ENCODE results near the gene ASH1L.

ASH1L gene

GRCh38 chr1:155555915-155556314 lies 6.7 kb downstream of the ASH1L start:
- ChIA-PET CTCF (interaction anchor here (0.8 to 1.4 kb wide), 3 partner anchors 14 to 304 kb away, joined by 3 to 4 read pairs (median 3); no protein-coding TSS in a partner anchor), POLR2A (no interaction called here)
- peaks cover 0 to 12% (median 5%) of the 10 kb centered on the region in 4 experiments for H3K36me3 ChIP-seq (ENCODE audit: control insufficient read depth in 4 of 4, insufficient read depth in 4 of 4, low read length in 3 of 4)

GRCh38 chr1:155553349-155553748 lies 9.3 kb downstream of the ASH1L start:
- 67% methylated on average over 2 of the region's 5 CpGs for WGBS (ENCODE audit: insufficient coverage)

More at GRCh38 chr1:155555915-155556314, 6.7 kb downstream of the ASH1L start:
- no peak for DNase-seq
- no peaks in the 10 kb centered on the region for H3K9me3 ChIP-seq (ENCODE audit: control extremely low read depth in 1 of 5, control insufficient read depth in 4 of 5, insufficient read depth in 2 of 5, low read depth in 1 of 5, low read length in 4 of 5)
- no peak overlapping the region for H3K27ac ChIP-seq (ENCODE audit: insufficient read depth in 1 of 2, low read depth in 1 of 2, low read length in 2 of 2, poor library complexity in 1 of 2, severe bottlenecking in 2 of 2)
- H3K27me3 ChIP-seq (replicated peaks in 2 of 5; ENCODE audit: control insufficient read depth in 4 of 5, insufficient read depth in 5 of 5, low read length in 4 of 5), result no peaks in the 10 kb centered on the region
- peaks cover 4 to 17% (median 8%) of the 10 kb centered on the region in 4 experiments for H3K4me1 ChIP-seq (ENCODE audit: control extremely low read depth in 1 of 4, control insufficient read depth in 4 of 4, insufficient read depth in 4 of 4, low read length in 3 of 4)
- H3K4me3 ChIP-seq (ENCODE audit: control insufficient read depth in 1 of 7, extremely low read depth in 1 of 7, insufficient read depth in 4 of 7, low read depth in 2 of 7, low read length in 6 of 7), result no peak overlapping the region

GRCh38 chr1:155548706-155549105 lies 13.9 kb downstream of the ASH1L start:
- Histone ChIP-seq H3K4me1 (ENCODE audit: control extremely low read depth in 1 of 4, control insufficient read depth in 4 of 4, insufficient read depth in 4 of 4, low read length in 3 of 4) (no peaks in the 10 kb centered on the region), H3K4me3 (ENCODE audit: control insufficient read depth in 1 of 7, extremely low read depth in 1 of 7, insufficient read depth in 4 of 7, low read depth in 2 of 7, low read length in 6 of 7) (no peak overlapping the region), H3K9me3 (ENCODE audit: control extremely low read depth in 1 of 5, control insufficient read depth in 4 of 5, insufficient read depth in 2 of 5, low read depth in 1 of 5, low read length in 4 of 5) (no peaks in the 10 kb centered on the region), H3K27me3 (replicated peaks in 2 of 5; ENCODE audit: control insufficient read depth in 4 of 5, insufficient read depth in 5 of 5, low read length in 4 of 5) (no peaks in the 10 kb centered on the region), H3K27ac (ENCODE audit: insufficient read depth in 1 of 2, low read depth in 1 of 2, low read length in 2 of 2, poor library complexity in 1 of 2, severe bottlenecking in 2 of 2) (no peak overlapping the region), H3K36me3 (ENCODE audit: control insufficient read depth in 4 of 4, insufficient read depth in 4 of 4, low read length in 3 of 4) (peaks cover 0 to 2% (median 0%) of the 10 kb centered on the region in 4 experiments)
- no CpG with 5 or more reads among the region's 2 CpGs for WGBS (ENCODE audit: insufficient coverage)
- ChIA-PET POLR2A (interaction anchor here (1.4 kb wide), 1 partner anchor 14 kb away, joined by 3 read pairs; the partner anchor contains the start of gene ASH1L), CTCF (no interaction called here)
- no peak for DNase-seq

More at GRCh38 chr1:155553349-155553748, 9.3 kb downstream of the ASH1L start:
- H3K27me3 ChIP-seq (replicated peaks in 2 of 5; ENCODE audit: control insufficient read depth in 4 of 5, insufficient read depth in 5 of 5, low read length in 4 of 5), result no peaks in the 10 kb centered on the region
- ChIA-PET POLR2A (interaction anchor here (0.7 kb wide), 1 partner anchor 21 kb away, joined by 6 read pairs; no protein-coding TSS in a partner anchor), CTCF (no interaction called here)
- peak overlapping the region in 1 of 2 experiments; percentile 43 for H3K27ac ChIP-seq (ENCODE audit: insufficient read depth in 1 of 2, low read depth in 1 of 2, low read length in 2 of 2, poor library complexity in 1 of 2, severe bottlenecking in 2 of 2)
- peaks cover 0 to 12% (median 5%) of the 10 kb centered on the region in 4 experiments for H3K36me3 ChIP-seq (ENCODE audit: control insufficient read depth in 4 of 4, insufficient read depth in 4 of 4, low read length in 3 of 4)
- peaks cover 0 to 1% (median 0%) of the 10 kb centered on the region in 4 experiments for H3K4me1 ChIP-seq (ENCODE audit: control extremely low read depth in 1 of 4, control insufficient read depth in 4 of 4, insufficient read depth in 4 of 4, low read length in 3 of 4)
- no peak overlapping the region for H3K4me3 ChIP-seq (ENCODE audit: control insufficient read depth in 1 of 7, extremely low read depth in 1 of 7, insufficient read depth in 4 of 7, low read depth in 2 of 7, low read length in 6 of 7)
- no peaks in the 10 kb centered on the region for H3K9me3 ChIP-seq (ENCODE audit: control extremely low read depth in 1 of 5, control insufficient read depth in 4 of 5, insufficient read depth in 2 of 5, low read depth in 1 of 5, low read length in 4 of 5)
- no peak for DNase-seq

GRCh38 chr1:155540000-155540874 lies 22.4 kb downstream of the ASH1L start:
- H3K4me3 ChIP-seq (ENCODE audit: control insufficient read depth in 1 of 7, extremely low read depth in 1 of 7, insufficient read depth in 4 of 7, low read depth in 2 of 7, low read length in 6 of 7), result no peak overlapping the region
- CTCF ChIA-PET, result interaction anchor here (1.6 kb wide), 1 partner anchor 10 kb away, joined by 6 read pairs; no protein-coding TSS in a partner anchor
- H3K27me3 ChIP-seq (replicated peaks in 2 of 5; ENCODE audit: control insufficient read depth in 4 of 5, insufficient read depth in 5 of 5, low read length in 4 of 5), result no peaks in the 10 kb centered on the region
- H3K27ac ChIP-seq (ENCODE audit: insufficient read depth in 1 of 2, low read depth in 1 of 2, low read length in 2 of 2, poor library complexity in 1 of 2, severe bottlenecking in 2 of 2), result no peak overlapping the region
- peaks cover 0 to 2% (median under 1%) of the 10 kb centered on the region in 4 experiments for H3K36me3 ChIP-seq (ENCODE audit: control insufficient read depth in 4 of 4, insufficient read depth in 4 of 4, low read length in 3 of 4)
- H3K4me1 ChIP-seq (ENCODE audit: control extremely low read depth in 1 of 4, control insufficient read depth in 4 of 4, insufficient read depth in 4 of 4, low read length in 3 of 4), result peaks cover 0 to 25% (median 14%) of the 10 kb centered on the region in 4 experiments
- POLR2A ChIA-PET, result no interaction called here
- H3K9me3 ChIP-seq (ENCODE audit: control extremely low read depth in 1 of 5, control insufficient read depth in 4 of 5, insufficient read depth in 2 of 5, low read depth in 1 of 5, low read length in 4 of 5), result no peaks in the 10 kb centered on the region
- no peak for DNase-seq
- WGBS (ENCODE audit: insufficient coverage), result 90% methylated on average over 3 of the region's 4 CpGs

- Histone ChIP-seq H3K4me3 (ENCODE audit: control insufficient read depth in 1 of 7, extremely low read depth in 1 of 7, insufficient read depth in 4 of 7, low read depth in 2 of 7, low read length in 6 of 7) (no peak overlapping the region), H3K4me1 (ENCODE audit: control extremely low read depth in 1 of 4, control insufficient read depth in 4 of 4, insufficient read depth in 4 of 4, low read length in 3 of 4) (peaks cover 0 to 27% (median 15%) of the 10 kb centered on the region in 4 experiments), H3K9me3 (ENCODE audit: control extremely low read depth in 1 of 5, control insufficient read depth in 4 of 5, insufficient read depth in 2 of 5, low read depth in 1 of 5, low read length in 4 of 5) (no peaks in the 10 kb centered on the region), H3K27me3 (replicated peaks in 2 of 5; ENCODE audit: control insufficient read depth in 4 of 5, insufficient read depth in 5 of 5, low read length in 4 of 5) (no peaks in the 10 kb centered on the region), H3K27ac (ENCODE audit: insufficient read depth in 1 of 2, low read depth in 1 of 2, low read length in 2 of 2, poor library complexity in 1 of 2, severe bottlenecking in 2 of 2) (no peak overlapping the region), H3K36me3 (ENCODE audit: control insufficient read depth in 4 of 4, insufficient read depth in 4 of 4, low read length in 3 of 4) (peaks cover 0 to 5% (median 1%) of the 10 kb centered on the region in 4 experiments)
- no CpG with 5 or more reads among the region's 4 CpGs for WGBS (ENCODE audit: insufficient coverage)
- ChIA-PET CTCF (interaction anchor here (1.6 kb wide), 1 partner anchor 9 kb away, joined by 6 read pairs; no protein-coding TSS in a partner anchor), POLR2A (no interaction called here)
- no peak for DNase-seq
These were observed 25.4 kb downstream of the ASH1L start for GRCh38 chr1:155537193-155537592.

GRCh38 chr1:155531624-155532023 lies 31.0 kb downstream of the ASH1L start:
- no peaks in the 10 kb centered on the region for H3K9me3 ChIP-seq (ENCODE audit: control extremely low read depth in 1 of 5, control insufficient read depth in 4 of 5, insufficient read depth in 2 of 5, low read depth in 1 of 5, low read length in 4 of 5)
- POLR2A ChIA-PET, result interaction anchor here (0.5 kb wide), 1 partner anchor 22 kb away, joined by 6 read pairs; no protein-coding TSS in a partner anchor
- WGBS (ENCODE audit: insufficient coverage), result no CpG with 5 or more reads among the region's 1 CpG

GRCh38 chr1:155529929-155530328 lies 32.7 kb downstream of the ASH1L start:
- ChIA-PET POLR2A (no interaction called here), CTCF (interaction anchor here (0.9 to 1.6 kb wide), 3 partner anchors 8 to 25 kb away, joined by 4 to 6 read pairs (median 4); no protein-coding TSS in a partner anchor)
- no peak for DNase-seq
- H3K27ac ChIP-seq (ENCODE audit: insufficient read depth in 1 of 2, low read depth in 1 of 2, low read length in 2 of 2, poor library complexity in 1 of 2, severe bottlenecking in 2 of 2), result no peak overlapping the region
- H3K36me3 ChIP-seq (ENCODE audit: control insufficient read depth in 4 of 4, insufficient read depth in 4 of 4, low read length in 3 of 4), result peaks cover 0 to 2% (median 1%) of the 10 kb centered on the region in 4 experiments
- WGBS (ENCODE audit: insufficient coverage), result 78% methylated on average over 3 of the region's 3 CpGs
- no peak overlapping the region for H3K4me3 ChIP-seq (ENCODE audit: control insufficient read depth in 1 of 7, extremely low read depth in 1 of 7, insufficient read depth in 4 of 7, low read depth in 2 of 7, low read length in 6 of 7)
- no peaks in the 10 kb centered on the region for H3K27me3 ChIP-seq (replicated peaks in 2 of 5; ENCODE audit: control insufficient read depth in 4 of 5, insufficient read depth in 5 of 5, low read length in 4 of 5)
- H3K4me1 ChIP-seq (ENCODE audit: control extremely low read depth in 1 of 4, control insufficient read depth in 4 of 4, insufficient read depth in 4 of 4, low read length in 3 of 4), result peaks cover 0 to 4% (median 2%) of the 10 kb centered on the region in 4 experiments
- H3K9me3 ChIP-seq (ENCODE audit: control extremely low read depth in 1 of 5, control insufficient read depth in 4 of 5, insufficient read depth in 2 of 5, low read depth in 1 of 5, low read length in 4 of 5), result no peaks in the 10 kb centered on the region

More at GRCh38 chr1:155531624-155532023, 31.0 kb downstream of the ASH1L start:
- CTCF ChIA-PET, result no interaction called here
- Histone ChIP-seq H3K36me3 (ENCODE audit: control insufficient read depth in 4 of 4, insufficient read depth in 4 of 4, low read length in 3 of 4) (peaks cover 0 to 2% (median 1%) of the 10 kb centered on the region in 4 experiments), H3K4me3 (ENCODE audit: control insufficient read depth in 1 of 7, extremely low read depth in 1 of 7, insufficient read depth in 4 of 7, low read depth in 2 of 7, low read length in 6 of 7) (no peak overlapping the region), H3K27me3 (replicated peaks in 2 of 5; ENCODE audit: control insufficient read depth in 4 of 5, insufficient read depth in 5 of 5, low read length in 4 of 5) (no peaks in the 10 kb centered on the region), H3K4me1 (ENCODE audit: control extremely low read depth in 1 of 4, control insufficient read depth in 4 of 4, insufficient read depth in 4 of 4, low read length in 3 of 4) (peaks cover 2 to 19% (median 10%) of the 10 kb centered on the region in 4 experiments), H3K27ac (ENCODE audit: insufficient read depth in 1 of 2, low read depth in 1 of 2, low read length in 2 of 2, poor library complexity in 1 of 2, severe bottlenecking in 2 of 2) (no peak overlapping the region)
- no peak for DNase-seq
